Thyroid gland (tissue), 4 donors: ENCODE results near the gene MEOX1.

ENCODE experiments used
- POLR2A ChIP-seq, 2 donors: fragments of 450-650 bp; IDR thresholded peaks; one replicate each; pipeline ENCODE4 v1.6.1; 2017; ENCODE audit warnings: antibody characterized with exemption in 2 of 2, mild to moderate bottlenecking in 2 of 2, moderate library complexity in 1 of 2
- TF ChIP-seq, protein P1 (sequence below), 6 experiments: fragments of 200-600 bp in 3 of 6; fragments of 450-650 bp in 3 of 6; sonication (generic) in 3 of 6; IDR thresholded peaks; one replicate each; pipeline ENCODE4 v1.5.1; 2016 to 2019; ENCODE audit warnings: antibody characterized with exemption in 6 of 6, mild to moderate bottlenecking in 2 of 6, inconsistent platforms in 1 of 6, moderate library complexity in 1 of 6

DNA sequence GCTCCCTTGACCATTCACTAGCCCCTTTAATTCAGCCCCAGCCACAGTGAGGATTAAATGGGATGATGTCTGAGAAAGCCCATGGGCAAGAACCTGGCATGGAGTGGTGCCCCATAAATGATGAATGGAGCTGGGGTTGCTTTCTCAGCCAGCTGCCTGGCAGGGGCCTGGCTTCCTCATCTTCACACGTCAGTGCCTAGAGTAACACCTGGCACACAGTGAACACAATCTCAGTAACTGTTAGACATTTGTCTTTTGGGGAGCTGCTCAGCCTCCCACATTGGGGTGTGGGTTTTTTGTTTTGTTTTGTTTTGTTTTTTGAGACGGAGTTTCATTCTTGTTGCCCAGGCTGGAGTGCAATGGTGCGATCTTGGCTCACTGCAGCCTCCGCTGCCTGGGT lies 47.5 kb upstream of the MEOX1 start:
- TF ChIP-seq POLR2A (IDR thresholded peaks at IDR 0.05), result no peak
- TF ChIP-seq, protein P1, sequence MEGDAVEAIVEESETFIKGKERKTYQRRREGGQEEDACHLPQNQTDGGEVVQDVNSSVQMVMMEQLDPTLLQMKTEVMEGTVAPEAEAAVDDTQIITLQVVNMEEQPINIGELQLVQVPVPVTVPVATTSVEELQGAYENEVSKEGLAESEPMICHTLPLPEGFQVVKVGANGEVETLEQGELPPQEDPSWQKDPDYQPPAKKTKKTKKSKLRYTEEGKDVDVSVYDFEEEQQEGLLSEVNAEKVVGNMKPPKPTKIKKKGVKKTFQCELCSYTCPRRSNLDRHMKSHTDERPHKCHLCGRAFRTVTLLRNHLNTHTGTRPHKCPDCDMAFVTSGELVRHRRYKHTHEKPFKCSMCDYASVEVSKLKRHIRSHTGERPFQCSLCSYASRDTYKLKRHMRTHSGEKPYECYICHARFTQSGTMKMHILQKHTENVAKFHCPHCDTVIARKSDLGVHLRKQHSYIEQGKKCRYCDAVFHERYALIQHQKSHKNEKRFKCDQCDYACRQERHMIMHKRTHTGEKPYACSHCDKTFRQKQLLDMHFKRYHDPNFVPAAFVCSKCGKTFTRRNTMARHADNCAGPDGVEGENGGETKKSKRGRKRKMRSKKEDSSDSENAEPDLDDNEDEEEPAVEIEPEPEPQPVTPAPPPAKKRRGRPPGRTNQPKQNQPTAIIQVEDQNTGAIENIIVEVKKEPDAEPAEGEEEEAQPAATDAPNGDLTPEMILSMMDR (IDR thresholded peaks at IDR 0.05), result no peak
